ENCODE data around the gene TXNL1.

Gene TXNL1

GRCh38 chr18:56570978-56571377 is 67.4 kb downstream of the TXNL1 start:
- Mint-ChIP-seq H3K4me3 (no peak overlapping the region), H3K4me1 (peaks cover 1 to 26% of the 10 kb centered on the region in 2 donors), H3K27ac (no peak overlapping the region), H3K9me3 (peaks cover 0 to 3% of the 10 kb centered on the region in 2 donors), H3K27me3 (no peaks in the 10 kb centered on the region), H3K36me3 (no peaks in the 10 kb centered on the region)
- ATAC-seq (replicated peaks) (no peak), DNase-seq (no peak)

- Mint-ChIP-seq H3K4me3 (no peak overlapping the region), H3K4me1 (peaks cover 1 to 21% of the 10 kb centered on the region in 2 donors), H3K27ac (no peak overlapping the region), H3K9me3 (peaks cover 0 to 3% of the 10 kb centered on the region in 2 donors), H3K27me3 (no peaks in the 10 kb centered on the region), H3K36me3 (no peaks in the 10 kb centered on the region)
- no peak for DNase-seq
- ATAC-seq (replicated peaks): no peak
Observed at GRCh38 chr18:56569416-56569815, 69.0 kb downstream of the TXNL1 start.

GRCh38 chr18:56568986-56569385 is 69.4 kb downstream of the TXNL1 start:
- H3K27ac Mint-ChIP-seq: no peak overlapping the region
- H3K9me3 Mint-ChIP-seq: peaks cover 0 to 3% of the 10 kb centered on the region in 2 donors
- H3K4me1 Mint-ChIP-seq: peaks cover 1 to 21% of the 10 kb centered on the region in 2 donors
- no peak overlapping the region for H3K4me3 Mint-ChIP-seq
- no peaks in the 10 kb centered on the region for H3K36me3 Mint-ChIP-seq
- DNase-seq: no peak
- no peak for ATAC-seq (replicated peaks)
- no peaks in the 10 kb centered on the region for H3K27me3 Mint-ChIP-seq

GRCh38 chr18:56565551-56566345 is 72.6 kb downstream of the TXNL1 start:
- no peak for ATAC-seq (replicated peaks)
- H3K9me3 Mint-ChIP-seq: no peaks in the 10 kb centered on the region
- no peaks in the 10 kb centered on the region for H3K36me3 Mint-ChIP-seq
- no peak for DNase-seq
- H3K4me3 Mint-ChIP-seq: no peak overlapping the region
- H3K4me1 Mint-ChIP-seq: peaks cover 6 to 15% of the 10 kb centered on the region in 2 donors
- no peaks in the 10 kb centered on the region for H3K27me3 Mint-ChIP-seq
- no peak overlapping the region for H3K27ac Mint-ChIP-seq

- Mint-ChIP-seq H3K9me3 (no peaks in the 10 kb centered on the region), H3K4me3 (no peak overlapping the region), H3K27me3 (no peaks in the 10 kb centered on the region), H3K27ac (no peak overlapping the region), H3K36me3 (no peaks in the 10 kb centered on the region), H3K4me1 (peaks cover 7 to 18% of the 10 kb centered on the region in 2 donors)
- ATAC-seq (replicated peaks) (no peak), DNase-seq (no peak)
Observed at GRCh38 chr18:56565046-56565445, 73.3 kb downstream of the TXNL1 start.

GRCh38 chr18:56563568-56563967 is 74.8 kb downstream of the TXNL1 start:
- H3K27me3 Mint-ChIP-seq: no peaks in the 10 kb centered on the region
- peaks cover 9 to 13% of the 10 kb centered on the region in 2 donors for H3K4me1 Mint-ChIP-seq
- no peaks in the 10 kb centered on the region for H3K9me3 Mint-ChIP-seq
- DNase-seq: no peak
- no peak overlapping the region for H3K27ac Mint-ChIP-seq
- peak; percentile 38 to 41 for ATAC-seq (replicated peaks)
- H3K4me3 Mint-ChIP-seq: no peak overlapping the region
- H3K36me3 Mint-ChIP-seq: no peaks in the 10 kb centered on the region

GRCh38 chr18:56562479-56562878 is 75.9 kb downstream of the TXNL1 start:
- Mint-ChIP-seq H3K4me3 (no peak overlapping the region), H3K27me3 (no peaks in the 10 kb centered on the region), H3K36me3 (no peaks in the 10 kb centered on the region), H3K27ac (no peak overlapping the region), H3K9me3 (no peaks in the 10 kb centered on the region), H3K4me1 (peaks cover 9 to 13% of the 10 kb centered on the region in 2 donors)
- ATAC-seq (replicated peaks) (no peak), DNase-seq (no peak)

GRCh38 chr18:56560992-56561391 is 77.4 kb downstream of the TXNL1 start:
- peaks cover 9 to 12% of the 10 kb centered on the region in 2 donors for H3K4me1 Mint-ChIP-seq
- H3K27me3 Mint-ChIP-seq: no peaks in the 10 kb centered on the region
- no peaks in the 10 kb centered on the region for H3K36me3 Mint-ChIP-seq
- DNase-seq (no peak), ATAC-seq (replicated peaks) (no peak)
- H3K27ac Mint-ChIP-seq: no peak overlapping the region
- no peaks in the 10 kb centered on the region for H3K9me3 Mint-ChIP-seq
- no peak overlapping the region for H3K4me3 Mint-ChIP-seq

- Mint-ChIP-seq H3K36me3 (no peaks in the 10 kb centered on the region), H3K9me3 (peaks cover 3% of the 10 kb centered on the region in 2 donors), H3K4me1 (peaks cover 9 to 12% of the 10 kb centered on the region in 2 donors), H3K27ac (no peak overlapping the region), H3K27me3 (no peaks in the 10 kb centered on the region), H3K4me3 (no peak overlapping the region)
- no peak for DNase-seq
- no peak for ATAC-seq (replicated peaks)
Observed at GRCh38 chr18:56559044-56559443, 79.3 kb downstream of the TXNL1 start.

- no peak for ATAC-seq (replicated peaks)
- peaks cover 9 to 12% of the 10 kb centered on the region in 2 donors for H3K4me1 Mint-ChIP-seq
- H3K27me3 Mint-ChIP-seq: no peaks in the 10 kb centered on the region
- H3K9me3 Mint-ChIP-seq: peaks cover 3% of the 10 kb centered on the region in 2 donors
- no peak overlapping the region for H3K4me3 Mint-ChIP-seq
- H3K27ac Mint-ChIP-seq: no peak overlapping the region
- H3K36me3 Mint-ChIP-seq: no peaks in the 10 kb centered on the region
- no peak for DNase-seq
Observed at GRCh38 chr18:56556907-56557306, 81.5 kb downstream of the TXNL1 start.

- Mint-ChIP-seq H3K9me3 (peaks cover 0 to 5% of the 10 kb centered on the region in 2 donors), H3K36me3 (no peaks in the 10 kb centered on the region), H3K27ac (no peak overlapping the region), H3K4me1 (no peaks in the 10 kb centered on the region), H3K27me3 (no peaks in the 10 kb centered on the region), H3K4me3 (no peak overlapping the region)
- DNase-seq (no peak), ATAC-seq (replicated peaks) (no peak)
Observed at GRCh38 chr18:56550121-56550520, 88.3 kb downstream of the TXNL1 start.

All from stimulated activated naive B cell treated with anti-CD40 and anti-IgM and Interleukin-4, amounts not matched to agents 10 μg/mL and 1 μg/mL and 100 μg/mL, for 72 hours (primary cell).